HL-60/S4 treated with phorbol 12-myristate 13-acetate at 8.2 ng/mL for 4 days and 3 days (cell line): Measurements from ENCODE around the gene SPACA4.

ENCODE experiments used
- in situ Hi-C: fragments of 300-500 bp; cut with MboI; formaldehyde crosslinking; loops from 2 replicates; pipeline ENCODE4 v1.15.0; 2022; ENCODE audit warnings: low sequenced_read_pairs

SPACA4 gene

GRCh38 chr19:48632692-48633147 is 26.2 kb downstream of the SPACA4 start:
- in situ Hi-C loops: no loop called here

GRCh38 chr19:48633148-48634035 is 26.9 kb downstream of the SPACA4 start:
- in situ Hi-C loops: no loop called here

- in situ Hi-C loops: no loop called here
These were observed 27.4 kb downstream of the SPACA4 start for GRCh38 chr19:48634036-48634342.

GRCh38 chr19:48634424-48635262 is 28.1 kb downstream of the SPACA4 start:
- in situ Hi-C loops: no loop called here

- in situ Hi-C loops: no loop called here
These were observed 28.9 kb downstream of the SPACA4 start for GRCh38 chr19:48635263-48635965.

GRCh38 chr19:48635966-48636858 is 29.7 kb downstream of the SPACA4 start:
- in situ Hi-C loops: no loop called here

GRCh38 chr19:48636859-48637448 is 30.4 kb downstream of the SPACA4 start, which contains the start of gene DBP:
TSS of gene DBP (minus strand) at chr19:48637379. CDS start at chr19:48636994, 385 bp downstream.
- in situ Hi-C loops: no loop called here

- in situ Hi-C loops: no loop called here
These were observed 31.0 kb downstream of the SPACA4 start for GRCh38 chr19:48637449-48637947.

GRCh38 chr19:48637948-48638830 is 31.6 kb downstream of the SPACA4 start:
- in situ Hi-C loops: no loop called here

GRCh38 chr19:48638831-48639381 is 32.4 kb downstream of the SPACA4 start:
- in situ Hi-C loops: no loop called here

- in situ Hi-C loops: no loop called here
These were observed 33.2 kb downstream of the SPACA4 start for GRCh38 chr19:48639483-48640375.

- in situ Hi-C loops: no loop called here
These were observed 35.3 kb downstream of the SPACA4 start for GRCh38 chr19:48641850-48642249.

- in situ Hi-C loops: no loop called here
These were observed 36.3 kb downstream of the SPACA4 start for GRCh38 chr19:48642862-48643261.

GRCh38 chr19:48644355-48644754 is 37.8 kb downstream of the SPACA4 start:
- in situ Hi-C loops: no loop called here

- in situ Hi-C loops: no loop called here
These were observed 38.5 kb downstream of the SPACA4 start for GRCh38 chr19:48644839-48645619.

- in situ Hi-C loops: no loop called here
These were observed 39.1 kb downstream of the SPACA4 start for GRCh38 chr19:48645620-48646000.
